Heart left ventricle (tissue), 16 donors: ENCODE measurements around the gene POMP. TPM values are rescaled to one million over a fixed set of nuclear protein-coding genes. Genes with fewer than 3 reads are reported as not detected.

Experiments used
- ATAC-seq, 4 donors: fragments of 200-7000 bp; cut with Tn5 transposase; one replicate each; pipeline ENCODE4 v1.9.1; 2020 to 2022; ENCODE audit warnings: moderate library complexity in 4 of 4, mild to moderate bottlenecking in 3 of 4, moderate number of reproducible peaks in 1 of 4
- DNase-seq, 5 donors: peaks; one replicate each; pipeline ENCODE4 v3.0.0-alpha.2; 2020
- H3K27ac ChIP-seq, 12 donors: fragments of 200-600 bp; sonication (generic) in 4 of 12; one replicate each; pipeline versions ENCODE4 v1.5.0 to v1.8.0; 2016 to 2022; ENCODE audit warnings: mild to moderate bottlenecking in 2 of 12
- H3K27me3 ChIP-seq, 9 donors: fragments of 200-600 bp; sonication (generic) in 2 of 9; one replicate each; pipeline versions ENCODE4 v1.5.1 to v1.8.0; 2016 to 2022; ENCODE audit warnings: mild to moderate bottlenecking in 3 of 9
- H3K36me3 ChIP-seq, 9 donors: fragments of 200-600 bp; sonication (generic) in 2 of 9; one replicate each; pipeline versions ENCODE4 v1.5.0 to v1.8.0; 2018 to 2022; ENCODE audit warnings: mild to moderate bottlenecking in 2 of 9
- H3K4me1 ChIP-seq, 12 donors: fragments of 200-600 bp; sonication (generic) in 4 of 12; one replicate each; pipeline versions ENCODE4 v1.5.0 to v1.8.0; 2016 to 2022; ENCODE audit warnings: mild to moderate bottlenecking in 3 of 12
- H3K4me3 ChIP-seq, 12 donors: fragments of 200-600 bp; sonication (generic) in 4 of 12; one replicate each; pipeline versions ENCODE4 v1.5.0 to v1.8.0; 2017 to 2022; ENCODE audit warnings: mild to moderate bottlenecking in 9 of 12, moderate library complexity in 4 of 12
- H3K9me3 ChIP-seq, 12 donors: fragments of 200-600 bp; sonication (generic) in 4 of 12; one replicate each; pipeline versions ENCODE4 v1.5.0 to v1.8.0; 2016 to 2022; ENCODE audit warnings: mild to moderate bottlenecking in 1 of 12
- CTCF ChIP-seq, 12 donors: fragments of 200-600 bp; sonication (generic) in 4 of 12; IDR thresholded peaks; one replicate each; pipeline versions ENCODE4 v1.5.0 to v1.8.0; 2018 to 2022; ENCODE audit warnings: antibody characterized with exemption in 12 of 12, mild to moderate bottlenecking in 5 of 12
- POLR2A ChIP-seq, 2 donors: fragments of 450-650 bp; IDR thresholded peaks; one replicate each; pipeline ENCODE4 v1.6.1; 2017; ENCODE audit warnings: antibody characterized with exemption in 2 of 2, mild to moderate bottlenecking in 2 of 2, moderate library complexity in 2 of 2
- WGBS, 4 donors: extraction: QIAGEN DNeasy Blood & Tissue Kit in 2 of 4; methylation state at CpG; one replicate each; pipeline versions ENCODE4 v1.1.5 to v1.1.7; 2013 to 2018; 5-methylcytosine and 5-hydroxymethylcytosine counted together
- intact Hi-C, 10 donors: fragments of 100-400 bp; cut with DNase I; formaldehyde crosslinking; loops; one replicate each; pipeline versions ENCODE4 v1.11.1 to v1.14.2; 2022
- polyA plus RNA-seq, 2 donors: library from polyadenylated mRNA; stranded (reverse); fragments of 200-250 nt; gene quantifications; one replicate each; pipeline ENCODE4 v1.2.3, GENCODE V29; 2013
- total RNA-seq, 9 donors: library from RNA; depleted of rRNA in 2 of 9; stranded (reverse); fragments of >200 nt in 2 of 9; fragmentation: NEBNext Ultra II Directional in 3 of 9; extraction: Animal tissue kit (Norgen Biotek cat#: 25700) in 3 of 9; gene quantifications; one replicate each; pipeline versions ENCODE4 v1.1.0 to v1.2.4, GENCODE V29; 2016 to 2023
- donor health status: ischemic (EF 13 %, LVEDD 7.1; RV severe dilation, severe dysfunction).
- donor health status: healthy with polysubstance abuse.
- donor health status: DM: no; HTN: yes; CAD: no.
- donor health status: DM: no; HTN: no; CAD: no.
- donor health status: ischemic (EF 25% LVEDD 6.9; RV normal size, moderate dysfunction).
- donor health status: ischemic (EF 25% LVEDD 5.7; RV mildly dilated, moderate dysfunction).
- donor health status: healthy.
- donor health status: DM: yes; HTN: yes; CAD: no.
- donor health status: ischemic (EF 35%, LVEDD 5.7; RV mildly dilated, moderate dysfunction).
- donor health status: nonischemic (EF 11% LVEDD 7.7; RV severe dilation, severe dysfunction).
- donor health status: DM: yes; HTN: yes; CAD: no.
- donor health status: PGD.
- donor health status: ischemic (EF 29% LVEDD 5.4; RV normal size, mild dysfunction).
- donor health status: nonischemic (EF 23%, LVEDD 6.1; RV moderate dilation, normal function).

Gene POMP
- total and polyA plus RNA-seq, 11 donors: 87.8 to 149 (median 102) TPM

- H3K36me3 ChIP-seq: peaks cover 0 to 12% (median 0%) of the 10 kb centered on the region in 9 donors
- TF ChIP-seq CTCF (IDR thresholded peaks at IDR 0.05) (no peak), POLR2A (IDR thresholded peaks at IDR 0.05) (no peak)
- intact Hi-C loops: loop anchor here in 1 of 10 donors (10.0 kb wide), 2 partner anchors 161 to 521 kb away; partner anchors contain the start of genes FLT1 and PAN3
- H3K27me3 ChIP-seq: no peaks in the 10 kb centered on the region
- 53 to 82% (median 66%) methylated on average over 3 of the region's 3 CpGs for WGBS, 4 donors
- no peak for ATAC-seq
- peak overlapping the region in 8 of 12 donors; percentile 7 to 99 (median 96) for H3K27ac ChIP-seq
- no peak for DNase-seq
- peaks cover 6 to 53% (median 32%) of the 10 kb centered on the region in 12 donors for H3K4me1 ChIP-seq
- H3K4me3 ChIP-seq: no peak overlapping the region
- no peaks in the 10 kb centered on the region for H3K9me3 ChIP-seq
Measured at GRCh38 chr13:28655561-28655960, 3.4 kb upstream of the POMP start.

DNA sequence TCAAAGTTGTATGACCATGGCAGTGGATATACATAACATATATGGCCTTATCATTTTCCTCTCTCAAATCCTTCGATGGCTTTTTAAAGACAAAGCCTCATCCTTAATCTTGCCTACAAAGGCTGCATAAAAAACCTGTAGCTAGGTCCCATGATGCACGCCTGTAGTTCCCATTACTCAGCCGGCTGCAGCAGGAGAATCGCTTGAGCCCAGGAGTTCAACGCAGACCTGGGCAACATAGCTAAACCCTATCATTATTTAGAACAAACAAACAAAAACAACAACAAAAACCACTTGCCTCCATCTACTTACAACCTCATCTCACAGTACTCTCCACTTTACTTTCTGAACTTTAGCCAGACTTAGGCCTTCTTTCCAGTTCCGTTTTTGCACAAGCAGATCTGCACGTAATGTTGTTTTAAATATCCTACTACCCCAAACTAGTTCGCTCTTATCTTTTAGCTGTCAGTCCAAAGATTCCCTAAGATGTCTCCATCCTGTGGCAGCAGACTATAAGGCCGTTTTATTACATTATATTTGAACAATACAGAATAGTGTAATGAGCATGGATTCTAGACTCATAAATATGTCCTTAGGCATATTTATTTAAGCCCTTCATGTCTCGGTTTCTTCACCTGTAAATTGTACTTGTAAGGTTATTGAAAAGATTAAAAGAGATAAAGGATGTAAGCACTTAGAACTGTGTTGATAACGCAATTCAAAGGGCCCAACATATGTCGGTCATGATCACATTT is 969 bp upstream of the POMP start:
- WGBS, 4 donors: 17 to 26% (median 22%) methylated on average over 12 of the region's 12 CpGs

DNA sequence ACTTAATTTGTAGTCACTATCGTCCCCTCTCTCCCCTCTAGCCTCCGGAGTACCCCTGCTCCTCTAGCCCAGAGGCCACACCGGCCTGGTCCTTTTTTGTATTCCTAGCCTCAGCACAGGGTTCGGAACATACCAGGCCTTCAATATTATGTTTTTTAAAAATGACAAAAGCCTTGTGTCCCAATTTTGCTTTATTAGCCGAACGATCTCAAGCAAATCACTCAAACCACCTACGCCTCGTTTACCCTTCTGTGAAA is 463 bp upstream of the POMP start:
- Histone ChIP-seq H3K4me1 (peaks cover 10 to 69% (median 44%) of the 10 kb centered on the region in 12 donors), H3K9me3 (no peaks in the 10 kb centered on the region), H3K4me3 (peak overlapping the region; percentile 63 to 99 (median 88)), H3K36me3 (peaks cover 0 to 31% (median 24%) of the 10 kb centered on the region in 9 donors), H3K27me3 (no peaks in the 10 kb centered on the region), H3K27ac (peak overlapping the region; percentile 88 to 99 (median 96))
- TF ChIP-seq CTCF (IDR thresholded peaks at IDR 0.05) (no peak), POLR2A (IDR thresholded peaks at IDR 0.05) (no peak)
- intact Hi-C loops: loop anchor here in 4 of 10 donors (2.0 to 10.0 kb wide), 5 partner anchors 18 to 524 kb away; partner anchors contain the start of genes SLC46A3 (in 2 of the 4), FLT1 (in 1 of the 4) and PAN3 (in 1 of the 4)
- ATAC-seq: peak in 2 of 4 donors; percentile 16 to 25
- no peak for DNase-seq
- 0 to 1% (median 0%) methylated on average over 8 of the region's 8 CpGs for WGBS, 4 donors

More for the DNA sequence above, 969 bp upstream of the POMP start:
- Histone ChIP-seq H3K4me3 (peak overlapping the region; percentile 63 to 99 (median 88)), H3K27ac (peak overlapping the region; percentile 88 to 99 (median 96)), H3K36me3 (peaks cover 0 to 26% (median 19%) of the 10 kb centered on the region in 9 donors), H3K9me3 (no peaks in the 10 kb centered on the region), H3K4me1 (peaks cover 10 to 64% (median 45%) of the 10 kb centered on the region in 12 donors), H3K27me3 (no peaks in the 10 kb centered on the region)
- DNase-seq: no peak
- TF ChIP-seq CTCF (IDR thresholded peaks at IDR 0.05) (peak in 7 of 12 donors; percentile 8 to 39 (median 17)), POLR2A (IDR thresholded peaks at IDR 0.05) (no peak)
- ATAC-seq: peak in 2 of 4 donors; percentile 5 to 9
- intact Hi-C loops: loop anchor here in 5 of 10 donors (2.0 to 10.0 kb wide), 5 partner anchors 17 to 523 kb away; partner anchors contain the start of genes SLC46A3 (in 2 of the 5), FLT1 (in 1 of the 5) and PAN3 (in 1 of the 5)

- intact Hi-C loops: loop anchor here in 4 of 10 donors (2.0 to 10.0 kb wide), 5 partner anchors 19 to 525 kb away; partner anchors contain the start of genes SLC46A3 (in 2 of the 4), FLT1 (in 1 of the 4) and PAN3 (in 1 of the 4)
- ATAC-seq (peak in 1 of 4 donors; percentile 3), DNase-seq (no peak)
- peaks cover 0 to 42% (median 35%) of the 10 kb centered on the region in 9 donors for H3K36me3 ChIP-seq
- no peaks in the 10 kb centered on the region for H3K27me3 ChIP-seq
- H3K4me3 ChIP-seq: peak overlapping the region; percentile 63 to 99 (median 88)
- peak overlapping the region; percentile 88 to 99 (median 96) for H3K27ac ChIP-seq
- WGBS, 4 donors: 8 to 12% (median 11%) methylated on average over 4 of the region's 4 CpGs
- H3K4me1 ChIP-seq: peaks cover 10 to 71% (median 44%) of the 10 kb centered on the region in 12 donors
- TF ChIP-seq CTCF (IDR thresholded peaks at IDR 0.05): no peak
- no peak for TF ChIP-seq POLR2A (IDR thresholded peaks at IDR 0.05)
- H3K9me3 ChIP-seq: no peaks in the 10 kb centered on the region
Measured at GRCh38 chr13:28659621-28659970, 666 bp downstream of the POMP start.
